T-cell (primary cell): Measurements from ENCODE around the gene KREMEN1. TPM values are rescaled to one million over a fixed set of nuclear protein-coding genes. Genes with fewer than 3 reads are reported as not detected.
A peak's percentile ranks its signal among the peaks of the same experiment; 100 is the strongest.
"Not testable (repeated sequence)": the region's sequence is repeated elsewhere in the genome, so short reads cannot be mapped to it uniquely, and the experiment has no call there.

Experiments
- ATAC-seq, 4 experiments: fragments of 200-7000 bp in 3 of 4; fragments of 150-1000 bp in 1 of 4; cut with Tn5 transposase; replicated peaks in 1 of 4; 1 replicate in 3 of 4; 2 replicates in 1 of 4; pipeline ENCODE4 v1.10.0; 2021; ENCODE audit warnings: moderate library complexity in 3 of 4, mild to moderate bottlenecking in 2 of 4, moderate number of reproducible peaks in 1 of 4
- CTCF ChIA-PET, 2 donors: fragments of 300-600 bp; sonication (Branson Sonifier 250); formaldehyde crosslinking; loops; one replicate each; lab custom pipeline; 2022; ENCODE audit warnings: antibody characterized with exemption in 2 of 2; lab: Charles Lee
- POLR2A ChIA-PET, 2 donors: fragments of 300-600 bp; sonication (Branson Sonifier 250); formaldehyde crosslinking; loops; one replicate each; lab custom pipeline; 2022; ENCODE audit warnings: antibody characterized with exemption in 2 of 2; lab: Charles Lee
- DNase-seq, 35 experiments: peaks; one replicate each; pipeline versions ENCODE4 v3.0.0 to v3.0.0-alpha.2; 2013 to 2023
- H3K27ac ChIP-seq: one replicate; pipeline ENCODE4 v1.5.1; 2013; ENCODE audit warnings: low read length
- H3K27me3 ChIP-seq, 2 experiments: replicated peaks in 1 of 2; 1 replicate in 1 of 2; 2 replicates in 1 of 2; pipeline versions ENCODE4 v1.6.1 to v1.7.0; 2013; ENCODE audit warnings: low read length in 1 of 2, mixed read lengths in 1 of 2; ENCODE audit not compliant: control insufficient read depth in 2 of 2, insufficient read depth in 2 of 2; ENCODE audit errors: extremely low read depth in 1 of 2
- H3K36me3 ChIP-seq, 2 donors: 1 replicate in 1 of 2; 2 replicates in 1 of 2; pipeline versions ENCODE4 v1.6.1 to v1.7.0; 2013; ENCODE audit warnings: low read length in 1 of 2; ENCODE audit not compliant: control insufficient read depth in 2 of 2, insufficient read depth in 1 of 2; ENCODE audit errors: extremely low read depth in 1 of 2
- H3K4me1 ChIP-seq, 2 experiments: 1 replicate in 1 of 2; 2 replicates in 1 of 2; pipeline versions ENCODE4 v1.6.1 to v1.7.0; 2013; ENCODE audit warnings: low read length in 2 of 2, mixed read lengths in 1 of 2; ENCODE audit not compliant: insufficient read depth in 2 of 2, control insufficient read depth in 1 of 2; ENCODE audit errors: extremely low read depth in 1 of 2
- H3K4me3 ChIP-seq, 2 donors: 1 replicate in 1 of 2; 2 replicates in 1 of 2; pipeline versions ENCODE4 v1.5.1 to v1.7.0; 2013; ENCODE audit warnings: mild to moderate bottlenecking in 2 of 2, low read length in 1 of 2, moderate library complexity in 1 of 2; ENCODE audit not compliant: control insufficient read depth in 1 of 2; ENCODE audit errors: extremely low read depth in 1 of 2
- H3K9me3 ChIP-seq: 2 replicates; pipeline ENCODE4 v1.7.0; 2013
- H3K27ac Mint-ChIP-seq, 2 donors: one replicate each; pipeline ENCODE4 v1.8.0; 2020 to 2021; ENCODE audit warnings: mild to moderate bottlenecking in 2 of 2, mixed read lengths in 2 of 2
- H3K27me3 Mint-ChIP-seq, 2 donors: one replicate each; pipeline ENCODE4 v1.8.0; 2021 to 2022; ENCODE audit warnings: mixed read lengths in 2 of 2
- H3K36me3 Mint-ChIP-seq: one replicate; pipeline ENCODE4 v1.8.0; 2021; ENCODE audit warnings: mixed read lengths
- H3K4me1 Mint-ChIP-seq, 3 donors: one replicate each; pipeline ENCODE4 v1.8.0; 2020 to 2022; ENCODE audit warnings: mixed read lengths in 3 of 3, mild to moderate bottlenecking in 1 of 3
- H3K4me3 Mint-ChIP-seq, 3 donors: one replicate each; pipeline ENCODE4 v1.8.0; 2020 to 2022; ENCODE audit warnings: mild to moderate bottlenecking in 3 of 3, mixed read lengths in 3 of 3, moderate library complexity in 3 of 3
- H3K9me3 Mint-ChIP-seq, 3 donors: one replicate each; pipeline ENCODE4 v1.8.0; 2020 to 2022; ENCODE audit warnings: mixed read lengths in 3 of 3
- WGBS: methylation state at CpG from one replicate; pipeline ENCODE4 v1.1.5; 2013; ENCODE audit warnings: missing lambda C conversion rate; ENCODE audit not compliant: insufficient coverage; 5-methylcytosine and 5-hydroxymethylcytosine counted together
- total RNA-seq, 35 experiments: library from RNA in 6 of 35; stranded (reverse) in 6 of 35; fragments of 120-200 nt in 1 of 35; gene quantifications; one replicate each; pipeline versions ENCODE4 v1.2.1 to v1.2.4 and lab custom pipeline; 2013 to 2026

The KREMEN1 gene
- total RNA-seq, 5 donors from 2014 or later (not counting 1 experiment from before 2014, with no cell fraction given) = 0.20 to 0.25 (median 0.20) TPM; not detected in 2

- H3K9me3 Mint-ChIP-seq, H3K27ac ChIP-seq, H3K4me1 ChIP-seq, H3K4me3 Mint-ChIP-seq, ATAC-seq, H3K36me3 Mint-ChIP-seq, POLR2A ChIA-PET, H3K4me3 ChIP-seq, H3K4me1 Mint-ChIP-seq, H3K9me3 ChIP-seq, H3K27me3 ChIP-seq, CTCF ChIA-PET, DNase-seq, H3K36me3 ChIP-seq: not testable (repeated sequence)
- Mint-ChIP-seq H3K27ac (peak overlapping the region in 1 of 2 donors; percentile 3), H3K27me3 (peaks cover 24 to 33% of the 10 kb centered on the region in 2 donors)
- 85% methylated on average over 3 of the region's 7 CpGs for WGBS
Observed at GRCh38 chr22:29120098-29120912, 47.5 kb downstream of the KREMEN1 start.

- POLR2A ChIA-PET = interaction anchor here in 1 of 2 donors (0.7 kb wide), 1 partner anchor 8 kb away, joined by 3 read pairs; no protein-coding TSS in a partner anchor
- H3K4me3 Mint-ChIP-seq = no peak overlapping the region
- H3K27ac Mint-ChIP-seq = no peak overlapping the region
- H3K36me3 Mint-ChIP-seq = peaks cover 3% of the 10 kb centered on the region
- H3K27me3 Mint-ChIP-seq = peaks cover 20 to 26% of the 10 kb centered on the region in 2 donors
- ATAC-seq (no peak), DNase-seq (no peak)
- WGBS = 86% methylated on average over 2 of the region's 5 CpGs
- H3K4me1 Mint-ChIP-seq = no peaks in the 10 kb centered on the region
- Histone ChIP-seq H3K4me1 (no peaks in the 10 kb centered on the region), H3K27ac (no peak overlapping the region), H3K4me3 (no peak overlapping the region), H3K9me3 (no peaks in the 10 kb centered on the region), H3K27me3 (peaks cover 0 to 3% of the 10 kb centered on the region in 2 experiments), H3K36me3 (no peaks in the 10 kb centered on the region)
- CTCF ChIA-PET = no interaction called here
- peaks cover 3 to 9% (median 8%) of the 10 kb centered on the region in 3 donors for H3K9me3 Mint-ChIP-seq
Observed at GRCh38 chr22:29121124-29121523, 48.3 kb downstream of the KREMEN1 start.

GRCh38 chr22:29122041-29122440 is 49.2 kb downstream of the KREMEN1 start:
- peaks cover 3 to 9% (median 8%) of the 10 kb centered on the region in 3 donors for H3K9me3 Mint-ChIP-seq
- no peak overlapping the region for H3K27ac Mint-ChIP-seq
- DNase-seq (no peak), ATAC-seq (no peak)
- CTCF ChIA-PET = no interaction called here
- no peak overlapping the region for H3K27ac ChIP-seq
- no peaks in the 10 kb centered on the region for H3K4me1 Mint-ChIP-seq
- H3K4me3 Mint-ChIP-seq = no peak overlapping the region
- H3K4me1 ChIP-seq = no peaks in the 10 kb centered on the region
- H3K27me3 Mint-ChIP-seq = peaks cover 18 to 22% of the 10 kb centered on the region in 2 donors
- H3K27me3 ChIP-seq = peaks cover 0 to 3% of the 10 kb centered on the region in 2 experiments
- H3K36me3 Mint-ChIP-seq = peaks cover 3% of the 10 kb centered on the region
- no peak overlapping the region for H3K4me3 ChIP-seq
- H3K36me3 ChIP-seq = no peaks in the 10 kb centered on the region
- POLR2A ChIA-PET = no interaction called here
- H3K9me3 ChIP-seq = no peaks in the 10 kb centered on the region

GRCh38 chr22:29124777-29125442 is 52.1 kb downstream of the KREMEN1 start:
- H3K4me3 Mint-ChIP-seq = no peak overlapping the region

GRCh38 chr22:29125443-29125778 is 52.6 kb downstream of the KREMEN1 start:
- POLR2A ChIA-PET = no interaction called here
- no peak for DNase-seq
- no peak for ATAC-seq
- CTCF ChIA-PET = no interaction called here
- Histone ChIP-seq H3K4me3 (no peak overlapping the region), H3K27me3 (no peaks in the 10 kb centered on the region), H3K4me1 (no peaks in the 10 kb centered on the region), H3K9me3 (no peaks in the 10 kb centered on the region), H3K36me3 (no peaks in the 10 kb centered on the region), H3K27ac (no peak overlapping the region)
- Mint-ChIP-seq H3K4me3 (no peak overlapping the region), H3K27ac (no peak overlapping the region), H3K9me3 (peaks cover 0 to 4% (median 0%) of the 10 kb centered on the region in 3 donors), H3K36me3 (no peaks in the 10 kb centered on the region), H3K27me3 (peaks cover 2% of the 10 kb centered on the region in 2 donors), H3K4me1 (no peaks in the 10 kb centered on the region)
- WGBS = no CpG with 5 or more reads among the region's 2 CpGs

More at GRCh38 chr22:29124777-29125442, 52.1 kb downstream of the KREMEN1 start:
- WGBS = 89% methylated on average over 7 of the region's 10 CpGs
- Histone ChIP-seq H3K4me1 (no peaks in the 10 kb centered on the region), H3K27me3 (no peaks in the 10 kb centered on the region), H3K36me3 (no peaks in the 10 kb centered on the region), H3K4me3 (no peak overlapping the region), H3K27ac (no peak overlapping the region), H3K9me3 (no peaks in the 10 kb centered on the region)
- ATAC-seq = no peak
- H3K36me3 Mint-ChIP-seq = no peaks in the 10 kb centered on the region
- peaks cover 0 to 4% (median under 1%) of the 10 kb centered on the region in 3 donors for H3K9me3 Mint-ChIP-seq
- H3K27me3 Mint-ChIP-seq = peaks cover 4 to 5% of the 10 kb centered on the region in 2 donors
- ChIA-PET CTCF (no interaction called here), POLR2A (no interaction called here)
- no peaks in the 10 kb centered on the region for H3K4me1 Mint-ChIP-seq
- H3K27ac Mint-ChIP-seq = no peak overlapping the region
- no peak for DNase-seq

GRCh38 chr22:29125844-29126243 is 53.0 kb downstream of the KREMEN1 start:
- Mint-ChIP-seq H3K27ac (no peak overlapping the region), H3K4me3 (no peak overlapping the region), H3K4me1 (no peaks in the 10 kb centered on the region), H3K27me3 (no peaks in the 10 kb centered on the region), H3K9me3 (peaks cover 0 to 4% (median 0%) of the 10 kb centered on the region in 3 donors), H3K36me3 (no peaks in the 10 kb centered on the region)
- no peaks in the 10 kb centered on the region for H3K9me3 ChIP-seq
- no peaks in the 10 kb centered on the region for H3K4me1 ChIP-seq
- ChIA-PET CTCF (no interaction called here), POLR2A (no interaction called here)
- no peaks in the 10 kb centered on the region for H3K27me3 ChIP-seq
- H3K27ac ChIP-seq = no peak overlapping the region
- WGBS = 17% methylated on average over 1 of the region's 5 CpGs
- no peak for DNase-seq
- ATAC-seq = no peak
- H3K36me3 ChIP-seq = no peaks in the 10 kb centered on the region
- no peak overlapping the region for H3K4me3 ChIP-seq
